Measurements from ENCODE around the gene PIM1.

The PIM1 gene

GRCh38 chr6:37136821-37137200, 33.1 kb upstream of the PIM1 start:
- H3K4me3 ChIP-seq (ENCODE audit: low read depth, low read length), result no peak overlapping the region
- TF ChIP-seq POLR2A (IDR thresholded peaks at IDR 0.05; ENCODE audit: extremely low read depth, insufficient read length) (no peak), MYC (IDR thresholded peaks at IDR 0.05; ENCODE audit: low read depth, low read length) (no peak), MAX (IDR thresholded peaks at IDR 0.05; ENCODE audit: low read depth, low read length) (no peak), CTCF (IDR thresholded peaks at IDR 0.05; ENCODE audit: low read depth, low read length) (no peak)
- no peak for DNase-seq (ENCODE audit: low read depth)

GRCh38 chr6:37137201-37138090, 32.5 kb upstream of the PIM1 start:
- no peak overlapping the region for H3K4me3 ChIP-seq (ENCODE audit: low read depth, low read length)
- TF ChIP-seq POLR2A (IDR thresholded peaks at IDR 0.05; ENCODE audit: extremely low read depth, insufficient read length) (no peak), MYC (IDR thresholded peaks at IDR 0.05; ENCODE audit: low read depth, low read length) (no peak)
- no peak for DNase-seq (ENCODE audit: low read depth)

- no peak for DNase-seq (ENCODE audit: low read depth)
- TF ChIP-seq MAX (IDR thresholded peaks at IDR 0.05; ENCODE audit: low read depth, low read length) (no peak), MYC (IDR thresholded peaks at IDR 0.05; ENCODE audit: low read depth, low read length) (no peak), CTCF (IDR thresholded peaks at IDR 0.05; ENCODE audit: low read depth, low read length) (no peak), POLR2A (IDR thresholded peaks at IDR 0.05; ENCODE audit: extremely low read depth, insufficient read length) (no peak)
- no peak overlapping the region for H3K4me3 ChIP-seq (ENCODE audit: low read depth, low read length)
Observed at GRCh38 chr6:37138856-37139229, 31.1 kb upstream of the PIM1 start.

- no peak overlapping the region for H3K4me3 ChIP-seq (ENCODE audit: low read depth, low read length)
- TF ChIP-seq MYC (IDR thresholded peaks at IDR 0.05; ENCODE audit: low read depth, low read length) (no peak), MAX (IDR thresholded peaks at IDR 0.05; ENCODE audit: low read depth, low read length) (no peak), POLR2A (IDR thresholded peaks at IDR 0.05; ENCODE audit: extremely low read depth, insufficient read length) (no peak), CTCF (IDR thresholded peaks at IDR 0.05; ENCODE audit: low read depth, low read length) (no peak)
- DNase-seq (ENCODE audit: low read depth), result no peak
Observed at GRCh38 chr6:37139230-37139962, 30.6 kb upstream of the PIM1 start.

- no peak for DNase-seq (ENCODE audit: low read depth)
- TF ChIP-seq MAX (IDR thresholded peaks at IDR 0.05; ENCODE audit: low read depth, low read length) (no peak), MYC (IDR thresholded peaks at IDR 0.05; ENCODE audit: low read depth, low read length) (no peak), CTCF (IDR thresholded peaks at IDR 0.05; ENCODE audit: low read depth, low read length) (no peak), POLR2A (IDR thresholded peaks at IDR 0.05; ENCODE audit: extremely low read depth, insufficient read length) (no peak)
- H3K4me3 ChIP-seq (ENCODE audit: low read depth, low read length), result no peak overlapping the region
Observed at GRCh38 chr6:37140145-37140544, 29.8 kb upstream of the PIM1 start.
